Thymus (tissue), 11 donors: ENCODE data around the gene FEZF2. TPM values are rescaled to one million over a fixed set of nuclear protein-coding genes. Genes with fewer than 3 reads are reported as not detected.

Experiments
- DNase-seq, 9 donors: peaks; one replicate each; pipeline ENCODE4 v3.0.0-alpha.2; 2013; ENCODE audit warnings: low spot score in 9 of 9, low read depth in 6 of 9, missing footprints in 1 of 9
- H3K27ac ChIP-seq, 2 donors: one replicate each; pipeline ENCODE4 v1.5.1; 2013; ENCODE audit warnings: control low read depth in 1 of 2, low read depth in 1 of 2, low read length in 1 of 2, mild to moderate bottlenecking in 1 of 2, moderate library complexity in 1 of 2
- H3K27me3 ChIP-seq, 2 donors: one replicate each; pipeline ENCODE4 v1.5.1; 2013; ENCODE audit warnings: low read length in 1 of 2; ENCODE audit not compliant: control insufficient read depth in 2 of 2, insufficient read depth in 1 of 2
- H3K36me3 ChIP-seq, 2 donors: one replicate each; pipeline ENCODE4 v1.5.1; 2013; ENCODE audit warnings: low read length in 1 of 2, mild to moderate bottlenecking in 1 of 2, moderate library complexity in 1 of 2; ENCODE audit not compliant: control insufficient read depth in 2 of 2, insufficient read depth in 2 of 2
- H3K4me1 ChIP-seq, 2 donors: one replicate each; pipeline ENCODE4 v1.5.1; 2013; ENCODE audit warnings: low read length in 2 of 2; ENCODE audit not compliant: control insufficient read depth in 2 of 2, insufficient read depth in 2 of 2
- H3K4me3 ChIP-seq, 2 donors: one replicate each; pipeline ENCODE4 v1.5.1; 2013; ENCODE audit warnings: low read length in 2 of 2, control low read depth in 1 of 2, mild to moderate bottlenecking in 1 of 2
- H3K9me3 ChIP-seq, 2 donors: one replicate each; pipeline ENCODE4 v1.5.1; 2013; ENCODE audit warnings: low read length in 1 of 2, mild to moderate bottlenecking in 1 of 2; ENCODE audit not compliant: control insufficient read depth in 2 of 2, insufficient read depth in 1 of 2
- WGBS: extraction: QIAGEN DNeasy Blood & Tissue Kit; methylation state at CpG from one replicate; pipeline ENCODE4 v1.1.7; 2013; 5-methylcytosine and 5-hydroxymethylcytosine counted together
- polyA plus RNA-seq: library from polyadenylated mRNA; stranded (reverse); fragments of 200-250 nt; gene quantifications from one replicate; pipeline ENCODE4 v1.2.3, GENCODE V29; 2013
- total RNA-seq: library from RNA; stranded (reverse); fragments of 120-200 nt; gene quantifications from one replicate; pipeline ENCODE4 v1.2.4, GENCODE V29; 2013
- donor health status: healthy.

Gene FEZF2
- total and polyA plus RNA-seq, 2 donors, result 2.9 to 18.4 TPM

DNA sequence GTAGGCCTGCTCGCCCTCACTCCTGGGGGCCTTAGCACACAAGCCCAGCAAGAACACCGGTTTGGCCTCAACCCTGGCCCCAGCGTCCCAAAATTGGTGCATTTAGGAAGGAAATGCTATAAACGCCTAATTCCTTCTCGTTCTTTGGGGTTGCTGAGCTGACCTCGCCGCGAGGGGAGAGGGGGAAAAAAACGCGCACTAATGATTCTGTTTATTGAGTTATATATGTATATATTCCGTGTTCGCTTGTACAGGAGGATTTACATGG lies 3.9 kb downstream of the FEZF2 start:
- peaks cover 81 to 97% of the 10 kb centered on the region in 2 donors for H3K27me3 ChIP-seq
- no peak for DNase-seq
- H3K36me3 ChIP-seq, result no peaks in the 10 kb centered on the region
- no peak overlapping the region for H3K4me3 ChIP-seq
- H3K4me1 ChIP-seq, result no peaks in the 10 kb centered on the region
- H3K27ac ChIP-seq, result no peak overlapping the region
- H3K9me3 ChIP-seq, result no peaks in the 10 kb centered on the region
- 9% methylated on average over 12 of the region's 12 CpGs for WGBS

DNA sequence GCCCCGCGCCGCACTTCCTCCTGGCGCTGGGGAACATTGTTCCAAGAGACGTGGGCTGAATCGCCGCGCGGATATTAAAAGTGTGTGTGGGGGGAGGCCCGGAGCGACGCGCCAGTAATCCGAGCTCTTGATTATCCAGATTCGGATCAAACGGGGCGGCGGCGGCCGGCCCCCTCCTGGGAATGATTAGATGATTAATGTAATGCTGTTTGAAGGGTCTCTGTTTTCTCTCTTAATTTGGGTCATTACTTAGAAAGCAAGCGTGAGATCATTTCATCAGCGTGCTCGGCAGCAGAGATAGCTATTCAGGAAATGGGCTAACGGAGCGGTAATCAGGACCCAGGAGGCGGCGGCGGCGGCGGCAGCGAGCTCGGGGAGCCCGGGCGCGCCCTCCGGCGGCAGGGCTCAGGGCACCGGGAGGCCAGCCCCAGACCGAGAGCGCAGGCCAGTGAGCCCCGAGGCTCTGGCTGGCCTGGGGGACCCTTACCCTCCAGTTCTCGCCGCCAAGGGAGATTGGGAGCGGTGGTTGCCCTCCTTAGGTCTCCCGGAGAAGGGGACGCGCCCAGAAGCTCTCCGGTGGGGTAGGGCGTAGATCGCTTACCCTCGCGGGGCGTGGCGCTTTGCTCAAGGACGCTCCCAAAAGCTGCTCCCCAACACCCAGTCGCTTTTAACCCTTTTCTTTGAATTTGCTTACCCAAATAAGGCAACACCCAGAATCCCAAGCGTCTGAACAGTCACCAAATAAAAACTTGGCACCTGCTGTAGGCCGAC lies 4.5 kb downstream of the FEZF2 start:
- Histone ChIP-seq H3K27me3 (peaks cover 76 to 92% of the 10 kb centered on the region in 2 donors), H3K27ac (no peak overlapping the region), H3K4me3 (no peak overlapping the region), H3K36me3 (no peaks in the 10 kb centered on the region), H3K9me3 (no peaks in the 10 kb centered on the region), H3K4me1 (no peaks in the 10 kb centered on the region)
- no peak for DNase-seq
- 7% methylated on average over 58 of the region's 58 CpGs for WGBS

DNA sequence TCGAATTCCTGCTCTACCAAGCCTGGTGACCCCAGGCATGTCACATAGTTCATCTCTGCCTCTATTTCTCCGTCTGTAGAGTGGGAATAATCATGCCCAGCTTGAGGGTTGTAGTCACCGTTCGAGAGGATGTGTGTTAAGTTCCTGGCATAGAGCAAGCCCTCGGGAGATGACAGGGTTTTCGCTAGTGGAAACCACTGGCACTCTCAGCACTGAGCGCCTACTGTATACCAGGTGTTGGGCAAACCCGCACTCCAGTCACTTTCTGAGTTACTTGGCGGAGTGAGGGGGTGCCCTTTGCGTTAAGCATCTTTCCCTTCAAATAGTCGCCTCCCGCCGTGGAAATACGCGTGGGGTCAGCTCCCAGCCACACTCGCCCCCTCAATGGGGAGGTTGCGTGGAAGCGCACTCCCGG lies 5.1 kb downstream of the FEZF2 start:
- Histone ChIP-seq H3K4me3 (no peak overlapping the region), H3K36me3 (no peaks in the 10 kb centered on the region), H3K27me3 (peaks cover 70 to 86% of the 10 kb centered on the region in 2 donors), H3K4me1 (no peaks in the 10 kb centered on the region), H3K9me3 (no peaks in the 10 kb centered on the region), H3K27ac (no peak overlapping the region)
- WGBS, result 14% methylated on average over 19 of the region's 19 CpGs
- no peak for DNase-seq

DNA sequence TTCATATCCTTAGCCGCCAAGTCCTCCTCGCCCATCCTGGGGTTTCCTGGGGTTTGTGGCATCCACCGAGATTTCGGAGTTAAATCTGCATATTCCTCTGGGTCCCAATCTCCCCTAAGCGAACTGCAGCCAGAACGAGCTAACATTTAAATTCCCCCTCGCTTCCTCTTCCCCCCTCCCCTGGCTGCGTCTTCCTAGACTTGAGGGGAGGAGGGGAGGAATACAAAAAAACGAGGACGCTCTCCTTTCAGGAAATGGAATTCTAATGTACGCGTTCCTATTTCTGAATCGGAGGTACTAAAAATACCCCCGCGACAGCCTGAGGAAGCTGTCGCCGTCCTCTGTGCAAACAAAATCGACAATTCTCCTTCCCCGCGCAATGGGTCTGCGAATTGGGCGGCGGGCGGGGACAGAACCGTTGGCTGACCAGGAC lies 5.6 kb downstream of the FEZF2 start:
- H3K36me3 ChIP-seq, result no peaks in the 10 kb centered on the region
- peaks cover 65 to 83% of the 10 kb centered on the region in 2 donors for H3K27me3 ChIP-seq
- no peak overlapping the region for H3K27ac ChIP-seq
- no peak overlapping the region for H3K4me3 ChIP-seq
- DNase-seq, result no peak
- no peaks in the 10 kb centered on the region for H3K4me1 ChIP-seq
- 4% methylated on average over 25 of the region's 25 CpGs for WGBS
- H3K9me3 ChIP-seq, result no peaks in the 10 kb centered on the region

DNA sequence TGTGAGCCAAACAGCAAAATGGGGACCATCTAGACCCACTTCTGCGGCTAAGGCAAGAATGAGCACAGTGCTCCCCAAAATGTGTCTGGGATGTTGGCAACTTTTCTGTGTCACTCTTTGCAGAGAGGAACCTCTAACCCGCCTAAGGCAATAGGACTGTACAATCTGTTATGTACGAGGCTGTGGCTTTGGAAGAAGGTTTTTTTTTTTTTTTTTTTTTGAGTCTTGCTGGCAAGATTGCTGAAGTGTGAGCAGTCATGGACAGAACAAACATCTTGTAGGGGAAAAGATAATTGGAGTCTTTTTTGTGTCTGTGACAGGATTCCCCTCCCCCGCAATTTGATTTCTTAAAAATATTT lies 7.2 kb downstream of the FEZF2 start:
- Histone ChIP-seq H3K4me1 (no peaks in the 10 kb centered on the region), H3K9me3 (no peaks in the 10 kb centered on the region), H3K36me3 (no peaks in the 10 kb centered on the region), H3K27ac (no peak overlapping the region), H3K4me3 (no peak overlapping the region), H3K27me3 (peaks cover 49 to 66% of the 10 kb centered on the region in 2 donors)
- no peak for DNase-seq
- WGBS, result 28% methylated on average over 4 of the region's 4 CpGs

DNA sequence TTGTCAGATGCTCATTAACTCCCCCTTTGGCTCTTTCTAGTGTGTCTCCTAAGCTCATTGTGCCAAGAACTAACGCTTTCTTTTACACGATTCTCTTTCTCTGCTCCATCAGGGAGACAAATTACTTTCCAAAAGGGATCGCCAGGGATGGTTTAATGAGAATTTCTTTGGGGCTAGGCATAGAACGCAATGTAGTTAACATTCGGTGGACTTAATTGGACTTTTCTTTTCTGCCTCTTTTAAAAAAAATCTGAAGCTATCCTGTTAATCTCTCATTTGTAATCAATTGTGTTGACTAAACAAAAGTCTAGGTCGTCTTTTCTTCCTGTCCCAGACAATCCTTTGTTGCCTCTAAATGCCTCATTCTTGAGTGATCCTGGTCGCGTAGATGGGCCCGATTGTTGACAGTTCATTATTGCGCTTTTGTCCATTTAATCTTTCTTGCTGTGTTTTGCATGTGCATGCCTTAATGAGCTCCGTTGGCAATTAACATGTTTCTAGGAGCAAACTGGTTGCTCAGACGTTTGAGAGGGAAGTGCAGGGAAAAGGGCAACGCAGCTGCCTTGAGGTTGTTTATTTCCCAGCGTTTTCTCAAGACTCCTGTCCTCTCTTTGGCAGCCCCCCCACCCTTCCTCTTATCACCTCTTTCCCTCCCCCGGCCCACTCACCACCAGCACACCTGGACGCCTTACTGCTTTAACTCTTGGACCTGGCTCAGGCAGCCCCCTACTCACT lies 7.8 kb downstream of the FEZF2 start:
- peaks cover 44 to 61% of the 10 kb centered on the region in 2 donors for H3K27me3 ChIP-seq
- WGBS, result 20% methylated on average over 16 of the region's 16 CpGs
- H3K9me3 ChIP-seq, result no peaks in the 10 kb centered on the region
- DNase-seq, result no peak
- H3K27ac ChIP-seq, result no peak overlapping the region
- H3K4me3 ChIP-seq, result no peak overlapping the region
- H3K4me1 ChIP-seq, result no peaks in the 10 kb centered on the region
- H3K36me3 ChIP-seq, result no peaks in the 10 kb centered on the region

DNA sequence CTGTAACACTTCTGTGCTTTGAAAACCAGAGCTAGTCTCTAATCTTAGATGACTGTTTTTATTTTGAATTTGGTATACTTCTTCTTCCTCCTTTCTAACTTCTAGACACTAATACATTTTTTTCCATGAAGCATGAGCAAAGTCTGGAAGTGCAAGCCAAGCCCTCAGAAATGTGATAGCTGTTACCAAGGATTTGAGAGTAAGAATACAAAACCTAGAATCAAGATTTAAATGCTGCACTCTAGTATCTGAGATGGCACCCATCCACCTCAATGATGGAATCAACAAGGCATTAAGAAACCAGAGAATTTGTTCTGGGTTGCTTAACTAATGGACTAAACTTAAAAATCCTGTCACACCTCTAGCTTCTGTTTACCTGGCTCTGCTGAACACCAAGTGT lies 9.2 kb downstream of the FEZF2 start:
- H3K36me3 ChIP-seq, result no peaks in the 10 kb centered on the region
- peak overlapping the region in 1 of 2 donors; percentile 28 for H3K27ac ChIP-seq
- H3K9me3 ChIP-seq, result no peaks in the 10 kb centered on the region
- H3K4me1 ChIP-seq, result no peaks in the 10 kb centered on the region
- H3K27me3 ChIP-seq, result peaks cover 30 to 47% of the 10 kb centered on the region in 2 donors
- no peak overlapping the region for H3K4me3 ChIP-seq
- DNase-seq, result no peak

DNA sequence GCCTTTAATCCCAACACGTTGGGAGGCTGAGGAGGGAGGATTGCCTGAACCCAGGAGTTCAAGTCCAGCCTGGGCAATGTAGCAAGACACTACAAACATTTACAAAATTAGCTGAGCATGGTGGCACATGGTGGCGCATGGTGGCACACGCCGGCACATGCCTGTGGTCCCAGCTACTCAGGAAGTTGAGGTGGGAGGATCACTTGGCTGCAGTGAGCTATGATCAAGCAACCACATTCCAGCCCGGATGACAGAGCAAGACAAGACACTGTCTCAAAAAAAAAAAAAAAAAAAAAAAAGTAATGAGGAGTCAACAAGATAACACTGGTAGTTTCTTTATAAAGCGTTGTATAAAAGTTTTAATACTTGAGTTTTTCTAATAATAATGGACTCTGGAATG lies 10.1 kb downstream of the FEZF2 start:
- no peak for DNase-seq
- no peaks in the 10 kb centered on the region for H3K4me1 ChIP-seq
- no peaks in the 10 kb centered on the region for H3K36me3 ChIP-seq
- H3K27me3 ChIP-seq, result peaks cover 21 to 38% of the 10 kb centered on the region in 2 donors
- H3K4me3 ChIP-seq, result no peak overlapping the region
- H3K9me3 ChIP-seq, result no peaks in the 10 kb centered on the region
- no peak overlapping the region for H3K27ac ChIP-seq
- 95% methylated on average over 6 of the region's 6 CpGs for WGBS

DNA sequence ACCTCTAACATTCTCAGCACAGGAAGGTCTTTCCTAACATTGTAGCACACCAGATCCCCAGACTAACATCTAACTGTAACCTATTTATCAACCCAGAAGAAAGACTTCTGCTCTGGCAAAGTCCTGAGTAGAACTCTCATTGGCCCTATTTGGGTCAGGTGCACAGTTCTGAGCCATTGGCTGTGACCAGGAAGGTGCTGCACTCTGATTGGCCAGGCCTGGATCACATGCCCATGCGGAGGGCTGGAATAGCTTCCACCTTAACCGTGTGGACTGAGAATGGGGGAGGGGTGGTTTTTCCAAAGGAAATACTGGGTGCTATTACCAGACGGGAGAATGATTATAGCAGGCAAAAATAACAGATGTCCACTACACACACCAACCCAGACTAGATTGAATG lies 11.5 kb downstream of the FEZF2 start:
- no peak overlapping the region for H3K4me3 ChIP-seq
- H3K9me3 ChIP-seq, result no peaks in the 10 kb centered on the region
- WGBS, result 75% methylated on average over 3 of the region's 3 CpGs
- H3K27ac ChIP-seq, result no peak overlapping the region
- no peak for DNase-seq
- peaks cover 7 to 23% of the 10 kb centered on the region in 2 donors for H3K27me3 ChIP-seq
- no peaks in the 10 kb centered on the region for H3K36me3 ChIP-seq
- no peaks in the 10 kb centered on the region for H3K4me1 ChIP-seq
